GM19324 (cell line): ENCODE measurements around the gene POPDC3.

Experiments used
- ATAC-seq: cut with Tn5 transposase; IDR thresholded peaks from one replicate; pipeline ENCODE4 v1.9.1; 2021; ENCODE audit warnings: mild to moderate bottlenecking, moderate library complexity; ENCODE audit not compliant: unreplicated experiment, low FRiP score

POPDC3 gene

DNA sequence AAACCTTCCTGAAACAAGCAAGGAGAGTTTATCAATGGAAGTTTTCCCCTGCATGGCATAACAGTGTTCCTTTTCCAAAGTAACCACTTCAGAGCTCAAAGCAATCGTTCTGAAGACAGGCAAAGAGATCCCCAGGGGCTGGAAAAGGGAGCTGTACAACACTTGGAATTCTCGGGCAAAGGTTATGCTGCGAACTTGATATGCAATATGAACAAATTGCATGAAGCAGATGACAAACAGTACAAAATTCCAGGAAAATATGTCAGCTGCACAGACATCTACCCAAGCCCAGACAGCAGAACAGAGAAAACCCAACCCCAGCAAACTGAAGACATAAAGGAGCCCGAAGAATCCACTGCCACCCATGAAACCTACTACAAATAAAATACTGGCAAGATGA lies 18.4 kb downstream of the POPDC3 start:
- ATAC-seq = no peak

- no peak for ATAC-seq
Observed at GRCh38 chr6:105153676-105154075, 26.1 kb downstream of the POPDC3 start.

DNA sequence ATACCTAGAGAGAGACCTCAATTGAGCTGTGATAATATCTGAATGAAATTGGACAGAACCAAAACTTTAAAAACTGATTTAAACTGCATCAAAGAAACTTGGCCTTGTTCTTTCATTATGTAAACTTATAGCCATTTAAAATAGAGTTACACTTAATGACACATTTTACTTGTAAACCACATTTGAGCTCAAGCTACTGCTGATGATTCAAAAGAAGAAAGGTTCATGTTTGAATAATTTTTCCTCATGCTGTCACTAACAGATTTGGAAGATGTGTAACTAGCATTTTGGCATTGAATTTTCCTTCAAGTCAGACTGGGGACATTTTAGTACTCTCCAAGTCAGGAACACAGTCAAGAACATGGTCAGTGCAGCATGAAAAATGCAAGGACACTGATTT lies 26.9 kb downstream of the POPDC3 start:
- ATAC-seq = no peak

DNA sequence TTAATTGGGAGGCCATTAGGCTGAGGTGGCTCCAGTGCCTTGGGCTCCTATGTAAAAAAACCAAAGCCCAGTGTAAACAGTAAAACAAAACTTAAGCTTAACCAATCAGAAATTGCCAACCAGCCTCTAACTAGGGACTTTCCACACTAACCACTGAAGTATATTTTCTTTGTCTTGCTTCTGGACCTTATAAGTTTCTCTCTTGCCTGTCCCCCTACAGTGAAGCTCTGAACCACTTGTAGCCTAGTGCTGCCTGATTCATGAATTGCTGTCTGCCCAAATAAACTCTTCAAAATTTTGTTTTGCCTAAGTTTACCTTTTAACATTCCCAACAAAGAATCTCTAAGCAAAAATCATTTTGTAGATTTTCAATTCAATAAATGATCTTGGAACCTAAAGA lies 28.2 kb downstream of the POPDC3 start:
- ATAC-seq = no peak

DNA sequence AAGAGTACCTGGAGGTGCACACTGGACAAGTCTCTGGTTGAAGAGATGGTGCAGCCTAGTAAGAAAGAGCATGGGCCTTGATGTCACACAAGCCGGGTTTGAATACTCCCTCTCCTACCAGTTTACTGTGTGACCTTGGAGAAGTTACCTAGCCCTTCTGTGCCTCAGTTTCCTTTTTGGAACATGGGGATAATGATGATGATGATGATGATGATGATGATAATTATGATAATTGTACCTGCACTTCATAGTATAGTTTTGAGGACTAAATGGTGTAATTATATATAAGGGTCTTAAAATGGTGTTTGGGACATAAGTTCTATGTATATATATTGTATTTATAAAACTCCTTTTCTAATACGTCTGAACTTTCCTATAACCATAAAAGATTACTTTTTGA lies 41.7 kb downstream of the POPDC3 start:
- no peak for ATAC-seq

DNA sequence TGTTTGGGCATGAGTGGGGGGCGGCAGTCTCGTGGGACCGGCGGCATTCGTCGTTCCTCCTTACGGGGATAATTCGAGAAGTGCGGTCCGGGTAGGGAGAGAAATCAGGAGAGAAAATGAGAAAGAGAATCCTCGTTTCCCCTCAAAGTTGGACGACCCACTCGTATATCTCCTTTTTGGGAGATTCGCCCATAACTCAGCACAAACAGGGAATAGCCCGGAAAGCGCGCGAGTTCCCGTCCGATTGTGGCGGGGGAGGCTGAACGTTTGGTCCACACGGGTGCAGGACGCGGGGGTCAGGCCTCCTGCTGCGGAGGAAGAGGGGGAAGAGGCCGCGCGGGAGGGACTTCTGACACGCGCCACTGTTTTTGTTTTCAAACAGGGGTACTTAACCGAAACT lies 42.4 kb downstream of the POPDC3 start:
- ATAC-seq = no peak

DNA sequence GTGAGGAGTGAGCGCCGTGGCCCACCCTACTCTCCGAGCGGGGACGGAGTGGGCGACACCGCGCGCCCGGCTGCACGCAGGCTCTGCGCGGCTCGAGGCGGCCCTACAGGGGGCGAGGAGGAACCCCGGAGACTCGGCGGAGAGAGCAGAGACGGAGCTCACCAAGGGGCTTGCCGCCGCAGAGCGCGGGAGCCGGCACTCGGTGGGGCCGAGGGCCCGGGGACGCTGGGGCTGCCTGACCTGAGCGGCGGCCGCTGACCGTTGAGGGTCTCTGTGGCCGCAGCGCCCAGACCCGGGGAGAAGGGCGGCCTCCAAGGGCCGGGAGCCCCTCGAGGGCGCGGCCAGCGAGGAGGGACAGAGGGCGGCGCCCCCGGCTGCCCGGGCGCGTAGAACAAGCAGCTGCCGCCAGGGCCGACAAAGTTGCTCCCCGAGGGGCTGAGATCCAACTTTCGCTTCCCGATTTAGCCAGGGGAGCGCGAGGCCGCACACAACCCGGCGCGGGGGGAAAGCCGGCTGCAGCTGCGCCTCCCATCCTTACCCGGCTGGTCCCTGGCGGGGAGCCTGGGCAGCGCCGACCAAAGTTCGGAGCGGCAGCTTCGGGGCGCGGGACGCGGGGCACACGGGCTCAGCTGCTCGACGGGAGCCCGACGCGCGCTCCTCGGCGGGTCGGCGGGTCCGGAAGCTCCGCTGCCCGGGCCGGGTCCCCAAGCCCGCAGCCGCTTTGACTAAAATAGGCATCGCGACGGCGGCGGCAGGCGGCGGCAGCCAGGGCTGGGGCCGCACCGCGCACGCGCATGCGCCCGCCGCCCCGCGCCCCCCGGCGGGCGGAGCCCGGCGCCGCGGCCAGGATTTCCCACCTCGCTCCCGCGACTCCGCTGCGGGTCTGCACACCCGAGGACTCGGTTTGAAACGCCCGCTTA lies 43.1 kb downstream of the POPDC3 start:
- peak; percentile 49 for ATAC-seq

GRCh38 chr6:105135907-105136430 lies 43.8 kb downstream of the POPDC3 start:
- ATAC-seq = no peak

- no peak for ATAC-seq
Observed at GRCh38 chr6:105135056-105135455, 44.8 kb downstream of the POPDC3 start.

- ATAC-seq = no peak
Observed at GRCh38 chr6:105122717-105123116, 57.1 kb downstream of the POPDC3 start.

- no peak for ATAC-seq
Observed at GRCh38 chr6:105121981-105122380, 57.8 kb downstream of the POPDC3 start.

GRCh38 chr6:105120570-105120969 lies 59.2 kb downstream of the POPDC3 start:
- no peak for ATAC-seq

- ATAC-seq = no peak
Observed at GRCh38 chr6:105116150-105116549, 63.7 kb downstream of the POPDC3 start.

- no peak for ATAC-seq
Observed at GRCh38 chr6:105113422-105113821, 66.4 kb downstream of the POPDC3 start.

DNA sequence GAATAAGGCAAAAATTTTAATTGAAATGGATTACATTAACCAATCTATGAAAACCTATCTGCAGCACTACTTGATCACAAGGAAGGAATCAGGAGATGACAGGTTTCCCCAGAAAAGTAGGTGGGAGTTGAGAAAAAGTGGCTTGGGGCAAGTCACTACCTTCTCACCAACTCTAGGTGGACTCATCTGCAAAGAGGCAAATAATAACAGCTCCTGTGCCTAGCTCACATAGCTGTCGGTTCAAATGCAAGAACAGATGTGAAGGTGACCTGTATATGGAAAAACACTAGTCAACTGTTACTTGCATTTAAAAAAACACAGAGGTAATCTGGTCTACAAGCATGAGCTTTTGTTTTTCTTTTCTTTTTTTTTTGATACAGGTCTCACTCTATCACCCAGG lies 67.2 kb downstream of the POPDC3 start:
- ATAC-seq = no peak

DNA sequence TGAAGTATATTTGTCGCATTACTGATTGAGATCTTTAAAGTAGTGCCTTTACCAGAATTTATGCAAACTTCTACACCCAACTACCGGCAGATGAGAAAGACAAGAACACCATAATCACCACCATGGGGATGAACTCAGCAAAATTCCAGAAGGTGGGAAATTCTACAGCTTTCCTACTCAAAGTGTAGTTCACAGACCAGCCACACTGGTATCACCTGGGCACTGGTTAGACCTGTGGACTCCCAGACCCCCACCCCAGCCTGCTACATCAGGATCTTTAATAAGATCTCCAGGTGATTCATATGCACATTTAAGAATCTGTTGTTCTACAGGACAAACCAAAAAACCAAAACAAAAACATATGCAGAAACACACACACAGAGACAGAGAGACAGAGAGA lies 67.9 kb downstream of the POPDC3 start:
- no peak for ATAC-seq

GRCh38 chr6:105111105-105111504 lies 68.7 kb downstream of the POPDC3 start:
- no peak for ATAC-seq

DNA sequence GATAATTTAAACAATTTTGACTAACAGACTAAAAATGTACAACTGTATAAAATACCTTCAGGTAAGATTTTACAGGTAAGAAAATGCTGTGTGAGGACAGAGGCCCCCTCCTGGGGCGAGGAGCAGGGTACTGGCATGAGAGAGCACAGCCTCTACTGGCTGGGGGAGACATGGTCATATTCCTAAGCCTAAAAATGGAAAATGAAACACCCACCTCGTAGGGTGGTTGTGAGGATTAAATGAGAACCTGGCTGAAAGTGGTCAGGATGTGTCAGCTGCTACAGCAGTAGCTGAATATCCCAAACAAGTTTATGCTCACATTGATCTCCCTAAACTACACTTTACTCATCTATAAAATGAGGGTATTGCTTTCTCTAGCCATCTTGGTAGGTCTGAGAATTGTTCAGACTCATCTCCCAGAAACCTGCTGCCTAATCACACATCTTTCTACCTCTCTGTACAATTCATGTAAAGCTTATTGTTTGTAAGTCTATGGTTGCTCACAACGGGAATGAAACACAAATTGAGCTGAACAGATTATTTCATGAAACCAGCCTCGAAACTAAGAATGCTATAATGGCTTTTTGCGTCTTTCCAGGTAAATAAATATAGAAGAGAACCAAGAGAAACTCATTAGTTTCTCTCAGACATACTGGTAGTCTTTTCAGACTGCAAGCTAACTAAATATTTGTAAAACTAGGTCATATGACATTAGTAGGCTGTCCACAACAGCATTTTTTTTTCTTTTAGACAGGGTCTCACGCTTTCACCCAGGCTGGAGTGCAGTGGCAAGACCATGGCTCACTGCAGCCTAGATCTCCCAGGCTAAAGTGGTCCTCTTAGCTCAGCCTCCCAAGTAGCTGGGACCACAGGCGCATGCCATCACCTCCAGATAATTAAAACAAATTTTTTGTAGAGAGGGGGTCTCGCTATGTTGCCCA lies 69.6 kb downstream of the POPDC3 start:
- no peak for ATAC-seq

DNA sequence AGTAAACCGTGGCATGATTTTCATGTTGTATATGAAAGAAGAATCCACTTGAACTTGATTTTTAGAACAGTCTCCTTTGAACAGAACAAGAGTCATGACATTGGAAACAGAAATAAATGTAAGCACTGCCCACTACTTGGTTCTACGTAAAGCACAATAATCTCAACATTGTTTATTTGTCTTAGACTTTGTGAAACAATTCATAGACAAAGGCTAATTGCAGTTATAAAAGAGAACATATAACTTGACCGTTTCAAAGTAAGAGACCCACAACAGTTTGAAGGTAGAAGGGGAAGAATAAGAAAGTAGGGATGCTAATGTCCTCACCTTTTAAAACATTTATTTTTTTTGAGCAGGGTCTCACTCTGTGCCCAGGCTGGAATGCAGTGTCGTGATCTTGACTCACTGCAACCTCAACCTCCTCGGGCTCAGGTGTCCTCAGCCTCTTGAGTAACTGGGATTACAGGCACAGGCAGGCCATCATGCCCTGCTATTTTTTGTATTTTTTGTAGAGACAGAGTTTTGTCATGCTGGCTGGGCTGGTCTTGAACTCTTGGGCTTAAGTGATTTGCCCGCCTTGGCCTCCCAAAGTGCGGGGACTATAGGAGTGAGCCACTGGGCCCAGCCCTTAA lies 71.1 kb downstream of the POPDC3 start:
- no peak for ATAC-seq
